NCI-H446 treated with DMSO at 0.1 percent for 48 hours (cell line): Measurements from ENCODE around the gene CACNA1D.

Experiments used
- DNase-seq: peaks from one replicate; lab custom pipeline; 2025; lab: John Stamatoyannopoulos, UW

Gene CACNA1D

GRCh38 chr3:53715815-53716483 is 221.5 kb downstream of the CACNA1D start:
- no peak for DNase-seq

DNA sequence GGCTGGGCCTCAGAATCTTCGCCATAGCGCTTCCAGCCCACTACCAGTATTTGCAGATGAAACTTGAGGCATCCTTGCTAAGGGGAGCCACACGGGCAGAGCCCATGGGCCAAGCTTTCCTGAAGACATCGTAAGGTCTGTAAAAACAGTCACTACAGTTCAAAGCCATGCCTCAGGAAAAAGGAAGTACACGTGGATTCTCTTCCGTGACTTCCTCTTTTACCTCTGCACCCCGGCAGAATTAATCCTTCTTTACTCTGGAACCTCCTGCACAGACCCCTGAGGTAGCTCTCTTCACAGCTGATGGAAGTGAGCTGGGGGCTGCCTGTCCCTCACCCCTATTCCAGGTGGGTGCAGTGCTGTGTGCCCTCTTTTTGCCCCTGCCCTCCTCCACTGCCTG is 222.6 kb downstream of the CACNA1D start:
- no peak for DNase-seq

GRCh38 chr3:53718462-53718861 is 224.1 kb downstream of the CACNA1D start:
- DNase-seq: no peak

GRCh38 chr3:53719796-53720195 is 225.4 kb downstream of the CACNA1D start:
- no peak for DNase-seq

DNA sequence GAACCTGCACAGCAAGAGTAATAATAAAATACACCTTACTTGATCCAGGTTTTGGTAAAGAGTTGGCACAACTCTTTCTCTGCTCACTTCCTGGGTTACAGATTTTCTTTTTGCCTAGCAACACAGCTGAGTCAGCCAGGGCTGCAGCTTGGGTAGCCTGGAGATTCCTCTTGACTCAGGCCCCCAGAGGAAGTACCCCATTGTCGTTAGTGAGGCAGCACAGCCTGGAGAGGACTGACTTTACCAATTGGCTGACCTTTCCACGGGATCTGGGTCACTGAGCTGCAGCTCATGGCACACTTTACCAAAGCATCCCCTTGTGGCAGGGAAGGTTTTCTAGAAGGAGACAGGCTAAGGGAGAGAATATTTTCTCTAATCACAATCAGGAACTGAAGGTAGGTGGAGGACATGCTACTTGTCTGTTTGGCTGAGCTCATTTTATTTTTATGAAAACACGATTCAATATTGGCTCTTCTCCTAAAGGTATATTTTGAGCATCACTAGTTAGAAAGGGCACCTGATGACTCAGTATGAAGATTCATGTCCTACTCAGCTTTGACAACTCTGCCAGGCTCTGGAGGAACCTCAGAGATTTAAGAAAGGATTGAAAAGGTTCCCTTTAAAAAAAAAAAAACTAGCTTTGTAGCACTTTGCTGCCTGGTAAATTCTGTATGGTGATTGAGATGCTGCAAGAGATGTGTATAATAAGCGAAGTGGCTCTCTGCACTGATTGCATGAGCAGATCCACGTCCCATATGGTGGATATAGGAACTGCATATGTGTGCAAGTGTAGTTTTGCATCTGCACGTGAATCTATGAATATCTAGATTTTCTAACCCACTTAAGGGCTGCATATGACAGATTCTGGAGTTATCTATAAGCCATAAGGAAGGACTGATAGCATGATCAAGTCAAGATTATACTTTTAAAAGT is 227.0 kb downstream of the CACNA1D start:
- no peak for DNase-seq

DNA sequence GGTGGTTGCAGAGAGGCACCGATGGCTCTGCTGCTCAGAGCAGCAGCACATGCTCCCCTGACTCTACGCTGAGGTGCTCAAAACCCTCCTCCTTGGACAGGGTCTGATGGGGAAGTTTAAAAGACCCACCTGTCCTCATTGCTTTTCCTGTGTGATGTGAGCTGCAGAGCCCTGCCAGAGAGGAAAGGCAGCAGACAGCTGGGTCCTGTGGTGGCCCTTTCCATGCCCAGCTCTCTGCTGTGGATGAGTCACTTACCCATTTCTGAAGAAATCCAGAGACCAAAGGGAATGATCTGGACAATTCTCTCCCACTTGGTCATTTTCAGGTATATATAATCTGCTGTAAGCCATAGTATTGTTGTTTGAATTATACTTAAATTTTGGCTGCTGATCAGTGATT is 230.2 kb downstream of the CACNA1D start:
- DNase-seq: no peak

- DNase-seq: no peak
Observed at GRCh38 chr3:53725387-53725995, 231.1 kb downstream of the CACNA1D start.

DNA sequence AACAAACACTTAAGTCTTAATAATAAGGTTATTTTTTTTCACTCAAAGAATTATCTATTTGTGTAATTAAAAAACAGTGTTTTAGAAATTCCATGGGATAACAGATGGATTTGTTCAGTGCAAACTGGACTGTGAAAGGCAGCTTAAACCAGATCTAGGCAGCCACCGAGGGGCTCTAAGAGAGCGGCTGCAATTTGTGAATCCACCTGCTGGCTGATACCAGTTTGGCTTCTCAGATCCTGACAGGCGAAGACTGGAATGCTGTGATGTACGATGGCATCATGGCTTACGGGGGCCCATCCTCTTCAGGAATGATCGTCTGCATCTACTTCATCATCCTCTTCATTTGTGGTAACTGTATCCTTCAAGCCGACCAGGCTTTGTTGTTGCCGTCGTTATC is 232.2 kb downstream of the CACNA1D start:
- no peak for DNase-seq

GRCh38 chr3:53728606-53729005 is 234.2 kb downstream of the CACNA1D start:
- no peak for DNase-seq

DNA sequence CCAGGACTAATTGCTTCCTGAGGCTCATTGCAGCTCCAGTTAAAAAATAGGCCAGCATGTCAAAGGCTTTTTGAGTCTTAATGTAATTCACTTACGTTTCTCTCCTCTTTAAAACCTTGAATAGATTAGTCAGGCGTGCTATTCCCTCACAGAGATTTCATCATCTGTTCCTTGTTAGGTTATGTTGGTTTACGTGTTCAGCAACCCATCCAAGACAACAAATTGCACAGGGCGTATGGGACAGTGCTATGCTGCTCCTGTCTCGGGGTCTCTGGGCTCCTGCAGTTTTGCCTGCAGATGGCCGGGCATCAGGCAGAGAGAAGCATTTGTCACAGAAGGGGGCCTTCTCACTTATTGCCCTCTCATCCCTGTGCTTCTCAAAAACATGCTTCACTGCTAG is 234.7 kb downstream of the CACNA1D start:
- no peak for DNase-seq

GRCh38 chr3:53729618-53730017 is 235.2 kb downstream of the CACNA1D start:
- DNase-seq: no peak

DNA sequence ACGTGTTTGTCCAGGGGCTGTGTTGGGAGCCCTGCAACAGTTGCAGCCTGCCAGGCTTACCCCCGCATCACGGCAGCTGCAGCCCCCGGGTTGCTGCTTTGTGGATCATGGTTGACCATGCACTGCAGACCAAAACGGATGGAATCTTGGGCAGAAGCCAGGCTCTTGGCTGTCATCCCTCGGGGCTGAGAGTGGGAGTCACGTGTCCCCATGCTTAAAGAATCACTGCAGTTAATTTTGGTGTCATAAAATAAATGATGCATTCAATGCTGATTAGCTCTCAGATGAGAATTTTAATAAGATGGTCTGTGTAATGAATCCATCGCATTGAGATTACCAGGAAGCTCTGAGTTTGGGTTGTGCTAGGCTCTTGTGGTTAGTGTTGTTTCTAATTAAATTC is 236.2 kb downstream of the CACNA1D start:
- DNase-seq: no peak

DNA sequence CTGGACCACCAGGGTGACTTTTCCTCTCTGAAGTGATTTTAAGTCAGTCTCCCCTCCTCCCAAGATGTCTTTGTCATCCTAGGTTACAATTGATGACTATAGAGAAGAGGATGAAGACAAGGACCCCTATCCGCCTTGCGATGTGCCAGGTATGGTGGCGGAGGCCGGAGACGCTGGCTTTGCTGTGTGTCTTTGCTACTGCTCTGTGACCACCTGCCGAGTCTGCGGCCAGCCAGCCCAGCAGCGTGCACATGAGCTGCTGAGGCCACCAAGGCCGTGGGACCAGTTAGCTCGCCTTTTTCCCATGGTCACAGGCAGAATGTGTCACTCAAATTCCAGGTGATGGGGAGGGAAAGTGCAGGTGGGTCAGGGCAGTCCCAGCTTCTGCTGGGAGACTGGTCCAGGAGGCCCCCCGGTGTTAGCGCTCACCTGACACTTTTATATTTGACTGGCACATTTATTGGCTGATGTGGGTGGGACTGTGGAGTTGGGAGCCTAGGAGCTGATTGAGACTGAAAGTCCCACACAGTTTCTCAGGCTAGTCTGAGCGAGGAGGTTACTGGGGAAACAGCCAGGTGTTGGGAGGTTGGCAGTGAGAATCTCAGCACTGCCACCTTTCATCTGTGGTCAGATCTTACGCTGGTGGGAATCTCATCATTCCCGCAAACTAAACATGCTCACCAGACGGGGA is 237.7 kb downstream of the CACNA1D start:
- no peak for DNase-seq

DNA sequence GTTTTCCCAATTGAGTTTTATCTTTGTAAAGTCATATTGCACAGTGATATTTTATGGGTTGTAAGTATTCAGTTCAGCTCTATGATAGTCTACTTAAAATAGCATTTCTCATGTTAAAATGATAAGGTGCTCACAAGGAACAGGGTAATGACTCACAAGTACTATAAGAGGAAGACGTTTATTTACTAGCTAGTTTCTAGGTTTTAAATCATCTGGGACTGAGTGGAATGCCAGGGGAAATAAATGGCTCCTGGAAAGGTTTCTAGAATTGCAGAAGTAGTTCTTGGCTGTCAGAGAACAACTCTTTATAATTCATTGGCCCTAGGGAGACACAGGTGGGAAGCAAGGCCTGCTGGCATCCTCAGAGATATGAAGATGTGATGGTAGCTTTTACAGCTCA is 239.0 kb downstream of the CACNA1D start:
- DNase-seq: no peak

- no peak for DNase-seq
Observed at GRCh38 chr3:53739966-53740365, 245.6 kb downstream of the CACNA1D start.

DNA sequence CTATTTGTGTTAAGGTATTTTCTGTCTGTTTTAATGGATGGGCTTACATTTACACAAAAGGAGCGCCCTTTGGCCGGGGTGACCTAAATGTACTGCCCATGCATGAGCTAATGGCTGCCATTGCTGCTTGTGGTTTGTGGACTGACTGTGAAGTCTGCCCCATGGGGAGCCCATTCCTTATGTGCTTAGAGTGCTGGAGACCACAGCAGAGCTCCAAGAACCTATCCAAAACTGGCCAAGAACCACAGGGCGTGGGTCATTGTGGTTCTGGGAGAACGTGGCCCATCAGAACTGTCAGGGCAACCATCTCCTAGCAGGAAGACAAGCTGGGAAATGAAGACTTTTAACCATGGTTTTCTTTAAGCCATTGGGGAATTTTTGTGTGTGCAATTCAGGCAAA is 246.5 kb downstream of the CACNA1D start:
- no peak for DNase-seq

GRCh38 chr3:53744351-53744750 is 249.9 kb downstream of the CACNA1D start:
- no peak for DNase-seq

GRCh38 chr3:53747559-53747958 is 253.1 kb downstream of the CACNA1D start:
- DNase-seq: no peak

- no peak for DNase-seq
Observed at GRCh38 chr3:53748512-53749271, 254.3 kb downstream of the CACNA1D start.

DNA sequence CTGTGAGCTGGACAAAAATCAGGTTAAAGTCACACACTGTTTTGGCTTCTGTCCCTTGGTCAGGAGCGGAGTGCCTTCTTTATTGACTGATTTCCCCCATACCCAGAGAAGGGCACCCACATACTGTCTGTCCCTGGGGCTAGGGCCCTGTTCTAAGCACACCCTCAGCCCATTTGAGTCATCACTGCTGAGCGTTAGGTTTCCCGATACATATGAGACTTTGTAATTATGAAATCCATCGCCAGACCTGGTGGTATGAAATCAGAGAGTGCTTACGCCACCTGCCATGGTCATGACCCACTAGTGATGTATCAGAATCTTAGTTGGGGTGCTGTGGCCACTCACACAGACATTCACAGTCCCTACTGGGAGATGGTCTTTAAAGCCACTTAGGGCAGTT is 255.0 kb downstream of the CACNA1D start:
- DNase-seq: no peak
